GM12892 (cell line): Measurements from ENCODE around the gene RAB3A.

ENCODE experiments used
- POLR2A ChIP-seq: IDR thresholded peaks from 2 replicates; pipeline ENCODE4 v1.6.1; 2011; ENCODE audit warnings: low read depth, low read length, control low read depth
- POLR2AphosphoS5 ChIP-seq: IDR thresholded peaks from 2 replicates; pipeline ENCODE4 v1.6.1; 2011; ENCODE audit warnings: low read depth, low read length, control low read depth
- TAF1 ChIP-seq: IDR thresholded peaks from 2 replicates; pipeline ENCODE4 v1.6.1; 2011; ENCODE audit warnings: low read depth, mild to moderate bottlenecking, control low read depth, low read length, borderline replicate concordance

DNA sequence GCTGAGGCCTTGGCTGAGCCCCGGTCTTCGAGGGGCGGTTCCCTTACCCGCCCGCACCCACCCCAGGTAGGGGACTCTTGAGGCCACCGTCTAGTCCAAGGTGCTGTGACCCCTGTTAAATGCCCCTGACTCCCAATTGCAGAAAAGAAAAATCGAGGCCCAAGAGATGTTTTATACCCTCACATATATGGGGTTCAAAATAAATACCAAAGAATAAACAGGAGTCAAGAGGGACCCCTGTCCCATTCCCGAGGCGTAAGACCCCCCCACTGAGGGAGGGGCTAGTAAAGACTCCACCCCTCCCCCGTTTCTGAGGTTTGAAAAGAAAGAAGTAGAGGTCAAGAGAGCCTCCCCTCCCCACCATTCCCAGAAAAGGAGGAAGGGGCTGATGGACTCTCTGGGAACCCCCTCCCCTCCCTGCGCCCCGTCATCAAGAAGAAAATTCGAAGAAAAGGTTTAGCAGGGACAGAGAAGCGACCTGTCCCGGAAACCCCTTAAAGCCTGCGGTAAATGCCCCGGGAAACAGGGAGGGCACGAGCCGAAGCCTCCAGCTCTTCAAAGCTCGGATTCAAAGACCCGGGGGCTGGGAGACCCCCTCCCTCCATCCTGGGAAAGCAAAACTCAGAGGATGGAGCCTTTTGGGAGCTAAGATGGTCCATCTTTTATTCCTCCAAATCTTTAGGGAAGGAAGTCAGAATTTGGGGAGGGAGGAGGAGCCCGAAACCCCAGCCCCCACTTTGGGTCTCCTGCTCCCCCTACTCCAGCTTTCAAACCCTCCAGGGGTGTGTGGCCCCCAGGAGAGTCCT lies 755 bp upstream of the RAB3A start:
- no peak for TF ChIP-seq POLR2A
- no peak for TF ChIP-seq TAF1
- TF ChIP-seq POLR2AphosphoS5: no peak
